K562 treated with DMSO at 1 percent for 4 hours (cell line): ENCODE results near the gene VAMP8. TPM values are rescaled to one million over a fixed set of nuclear protein-coding genes. Genes with fewer than 3 reads are reported as not detected.

Source experiments
- total RNA-seq: library from RNA; unstranded; fragments of 300-600 nt; gene quantifications from 2 replicates; pipeline ENCODE4 v1.2.3, GENCODE V29; 2022; ENCODE audit not compliant: insufficient read depth

Gene VAMP8
- total RNA-seq: 161 and 170 TPM in 2 replicates

GRCh38 chr2:85577386-85578242 is at the start of gene VAMP8:
Gene VAMP8, plus strand, starts transcription at chr2:85577586. Its CDS starts 61 bp downstream, at chr2:85577647.

GRCh38 chr2:85538507-85539360 is 38.7 kb upstream of the VAMP8 start, which contains the start of gene MAT2A:
Gene MAT2A, plus strand, starts transcription at chr2:85539168. Its CDS starts 120 bp downstream, at chr2:85539288.

GRCh38 chr2:85561280-85562212 is 15.8 kb upstream of the VAMP8 start, which contains the start of gene GGCX:
Gene GGCX, minus strand, starts transcription at chr2:85561493. Its CDS starts 65 bp downstream, at chr2:85561428.

GRCh38 chr2:85584354-85584856 is 7.0 kb downstream of the VAMP8 start, which contains the start of gene VAMP5:
Gene VAMP5, plus strand, starts transcription at chr2:85584431. Its CDS starts 60 bp downstream, at chr2:85584491.

GRCh38 chr2:85595301-85596025 is 18.1 kb downstream of the VAMP8 start, which contains the start of gene RNF181:
Gene RNF181, plus strand, starts transcription at chr2:85595745. Its CDS starts 19 bp downstream, at chr2:85595764.

GRCh38 chr2:85602476-85603234 is 25.3 kb downstream of the VAMP8 start, which contains the start of gene TMEM150A:
Gene TMEM150A, minus strand, starts transcription at chr2:85602698. Its CDS starts 750 bp downstream, at chr2:85601948.

GRCh38 chr2:85611705-85612587 is 34.6 kb downstream of the VAMP8 start, which contains the start of gene C2orf68:
Gene C2orf68, minus strand, starts transcription at chr2:85612066. Its CDS starts 82 bp downstream, at chr2:85611984.

Other genes starting within 250 kb of the VAMP8 start
- 40.4 and 54.5 TPM in 2 replicates for gene TGOLN2, start 249.6 kb upstream of the VAMP8 start, total RNA-seq
- gene RETSAT, start 223.1 kb upstream of the VAMP8 start, total RNA-seq: 27.3 and 29.1 TPM in 2 replicates
- gene ELMOD3, start 222.8 kb upstream of the VAMP8 start, total RNA-seq: 13.4 and 18.3 TPM in 2 replicates
- 94.8 and 104 TPM in 2 replicates for gene CAPG, start 167.2 kb upstream of the VAMP8 start, total RNA-seq
- gene SH2D6, start 158.9 kb upstream of the VAMP8 start, total RNA-seq: not detected in 2 replicates
- 114 and 177 TPM in 2 replicates for gene MAT2A, start 38.4 kb upstream of the VAMP8 start, total RNA-seq
- 11.6 and 16.2 TPM in 2 replicates for gene GGCX, start 16.1 kb upstream of the VAMP8 start, total RNA-seq
- gene VAMP5, start 6.8 kb downstream of the VAMP8 start, total RNA-seq: not detected in 2 replicates
- gene RNF181, start 18.2 kb downstream of the VAMP8 start, total RNA-seq: 259 and 269 TPM in 2 replicates
- gene TMEM150A, start 25.1 kb downstream of the VAMP8 start, total RNA-seq: 13.9 and 19.1 TPM in 2 replicates
- gene C2orf68, start 34.5 kb downstream of the VAMP8 start, total RNA-seq: 33.2 and 51.4 TPM in 2 replicates
- 94.0 and 97.0 TPM in 2 replicates for gene USP39, start 38.6 kb downstream of the VAMP8 start, total RNA-seq
- gene SFTPB, start 90.6 kb downstream of the VAMP8 start, total RNA-seq: not detected in 2 replicates
- gene GNLY, start 116.8 kb downstream of the VAMP8 start, total RNA-seq: not detected in 2 replicates
- not detected in 2 replicates for gene ATOH8, start 176.4 kb downstream of the VAMP8 start, total RNA-seq